Brain microvascular endothelial cell (primary cell): ENCODE results near the gene TNFRSF21.
"Not testable (repeated sequence)": the region's sequence is repeated elsewhere in the genome, so short reads cannot be mapped to it uniquely, and the experiment has no call there.

Source experiments
- DNase-seq: peaks from one replicate; pipeline ENCODE4 v3.0.0-alpha.2; 2020
- H3K27ac ChIP-seq: fragments of 250-450 bp; sonication (Bioruptor Pico); 2 replicates; pipeline ENCODE4 v1.5.1; 2020; ENCODE audit warnings: mild to moderate bottlenecking, moderate library complexity
- H3K27me3 ChIP-seq: fragments of 250-450 bp; sonication (Bioruptor Pico); replicated peaks from 2 replicates; pipeline ENCODE4 v1.5.1; 2020; ENCODE audit warnings: mild to moderate bottlenecking
- H3K36me3 ChIP-seq: fragments of 250-450 bp; sonication (Bioruptor Pico); replicated peaks from 2 replicates; pipeline ENCODE4 v1.5.1; 2020; ENCODE audit warnings: mild to moderate bottlenecking
- H3K4me3 ChIP-seq: 2 replicates; pipeline ENCODE4 v1.5.1; 2011; ENCODE audit warnings: low read depth, mild to moderate bottlenecking, control low read depth, low read length, moderate library complexity
- CTCF ChIP-seq: IDR thresholded peaks from 2 replicates; pipeline ENCODE4 v1.5.1; 2011; ENCODE audit warnings: low read depth, mild to moderate bottlenecking, moderate library complexity, low read length, control low read depth, inconsistent platforms; ENCODE audit errors: missing control alignments
- in situ Hi-C: cut with HindIII; loops from 2 replicates; pipeline ENCODE4 v1.10.0; 2017; ENCODE audit warnings: low sequenced_read_pairs, low pct_ligation_motif_present

The TNFRSF21 gene

GRCh38 chr6:47283993-47284392, 25.7 kb downstream of the TNFRSF21 start:
- H3K27ac ChIP-seq = no peak overlapping the region
- no peak overlapping the region for H3K4me3 ChIP-seq
- H3K36me3 ChIP-seq = no peaks in the 10 kb centered on the region
- no peak for TF ChIP-seq CTCF
- in situ Hi-C loops = no loop called here
- H3K27me3 ChIP-seq = no peaks in the 10 kb centered on the region
- no peak for DNase-seq

- no peak for DNase-seq
- H3K27ac ChIP-seq = no peak overlapping the region
- in situ Hi-C loops = no loop called here
- H3K4me3 ChIP-seq = no peak overlapping the region
- TF ChIP-seq CTCF = no peak
- H3K27me3 ChIP-seq = no peaks in the 10 kb centered on the region
- no peaks in the 10 kb centered on the region for H3K36me3 ChIP-seq
These were observed 31.2 kb downstream of the TNFRSF21 start for GRCh38 chr6:47278545-47278944.

- H3K27me3 ChIP-seq = no peaks in the 10 kb centered on the region
- in situ Hi-C loops = no loop called here
- H3K27ac ChIP-seq = no peak overlapping the region
- no peaks in the 10 kb centered on the region for H3K36me3 ChIP-seq
- no peak overlapping the region for H3K4me3 ChIP-seq
- DNase-seq = no peak
- no peak for TF ChIP-seq CTCF
These were observed 32.0 kb downstream of the TNFRSF21 start for GRCh38 chr6:47277702-47278101.

- no peak overlapping the region for H3K4me3 ChIP-seq
- H3K36me3 ChIP-seq = no peaks in the 10 kb centered on the region
- DNase-seq = no peak
- no peak overlapping the region for H3K27ac ChIP-seq
- TF ChIP-seq CTCF = no peak
- in situ Hi-C loops = no loop called here
- H3K27me3 ChIP-seq = no peaks in the 10 kb centered on the region
These were observed 33.3 kb downstream of the TNFRSF21 start for GRCh38 chr6:47276377-47276776.

- in situ Hi-C loops = no loop called here
These were observed 34.1 kb downstream of the TNFRSF21 start for GRCh38 chr6:47275640-47276039.

GRCh38 chr6:47275132-47275531, 34.6 kb downstream of the TNFRSF21 start:
- in situ Hi-C loops, H3K36me3 ChIP-seq, H3K27me3 ChIP-seq, DNase-seq, H3K27ac ChIP-seq, H3K4me3 ChIP-seq: not testable (repeated sequence)

More at GRCh38 chr6:47275640-47276039, 34.1 kb downstream of the TNFRSF21 start:
- no peak for DNase-seq
- Histone ChIP-seq H3K36me3 (no peaks in the 10 kb centered on the region), H3K27ac (no peak overlapping the region), H3K27me3 (no peaks in the 10 kb centered on the region), H3K4me3 (no peak overlapping the region)
- no peak for TF ChIP-seq CTCF
